ENCODE data around the gene ZEB1. TPM values are rescaled to one million over a fixed set of nuclear protein-coding genes. Genes with fewer than 3 reads are reported as not detected.

Gene ZEB1
- total RNA-seq, 4 donors from 2014 or later, result 22.4 to 61.1 (median 40.1) TPM

- Histone ChIP-seq H3K4me1 (peaks cover 12 to 17% (median 13%) of the 10 kb centered on the region in 4 donors), H3K27ac (no peak overlapping the region), H3K9me3 (no peaks in the 10 kb centered on the region), H3K27me3 (no peaks in the 10 kb centered on the region), H3K4me3 (no peak overlapping the region), H3K36me3 (no peaks in the 10 kb centered on the region)
- TF ChIP-seq EP300 (IDR thresholded peaks at IDR 0.05; ENCODE audit: low read depth), result no peak
- TF ChIP-seq CTCF (IDR thresholded peaks at IDR 0.05), result no peak
- TF ChIP-seq POLR2AphosphoS5 (IDR thresholded peaks at IDR 0.05), result no peak
- TF ChIP-seq POLR2A (IDR thresholded peaks at IDR 0.05), result no peak
- in situ Hi-C loops (cut with MboI; ENCODE audit: low pct_ligation_motif_present in 1 of 4, low pct_unique_long_range_greater_than_20kb in 1 of 4, low sequenced_read_pairs in 3 of 4), result no loop called here
- intact Hi-C loops (cut with DNase I; ENCODE audit: low total_unique reads), result no loop called here
- 85% methylated on average over 4 of the region's 4 CpGs; no CpG with 5 or more reads in 1 of the 2 donors for WGBS, 2 donors (ENCODE audit: low coverage in 1 of 2)
- no peak for DNase-seq
Measured at GRCh38 chr10:31578951-31579350, 259.9 kb downstream of the ZEB1 start.

Small RNA genes lying within 50 kb of the gene (small RNA-seq; reads per million reads assigned to genes)
- 0 to 0.12 (median 0) reads per million in 4 donors for gene SPTLC1P1

All from transverse colon (tissue), 4 donors.